Duodenal mucosa (tissue), 2 donors: ENCODE data around the gene SLC16A7.

Source experiments
- H3K27ac ChIP-seq: one replicate; pipeline ENCODE4 v1.7.0; 2013; ENCODE audit warnings: low read depth, low read length
- H3K27me3 ChIP-seq, 2 donors: one replicate each; pipeline ENCODE4 v1.7.0; 2013; ENCODE audit warnings: low read length in 2 of 2, control low read depth in 1 of 2; ENCODE audit not compliant: insufficient read depth in 2 of 2, control insufficient read depth in 1 of 2
- H3K36me3 ChIP-seq, 2 donors: one replicate each; pipeline ENCODE4 v1.7.0; 2013; ENCODE audit warnings: low read length in 2 of 2, control low read depth in 1 of 2; ENCODE audit not compliant: insufficient read depth in 2 of 2, control insufficient read depth in 1 of 2
- H3K4me1 ChIP-seq, 2 donors: one replicate each; pipeline ENCODE4 v1.7.0; 2013; ENCODE audit warnings: low read length in 2 of 2, control low read depth in 1 of 2; ENCODE audit not compliant: insufficient read depth in 2 of 2, control insufficient read depth in 1 of 2
- H3K4me3 ChIP-seq, 2 donors: one replicate each; pipeline ENCODE4 v1.7.0; 2013; ENCODE audit warnings: low read length in 2 of 2, low read depth in 1 of 2
- H3K9ac ChIP-seq, 2 donors: one replicate each; pipeline ENCODE4 v1.7.0; 2013; ENCODE audit warnings: low read length in 2 of 2, low read depth in 1 of 2
- H3K9me3 ChIP-seq, 2 donors: one replicate each; pipeline ENCODE4 v1.7.0; 2013; ENCODE audit warnings: low read length in 2 of 2, control low read depth in 1 of 2; ENCODE audit not compliant: control insufficient read depth in 1 of 2

SLC16A7 gene

DNA sequence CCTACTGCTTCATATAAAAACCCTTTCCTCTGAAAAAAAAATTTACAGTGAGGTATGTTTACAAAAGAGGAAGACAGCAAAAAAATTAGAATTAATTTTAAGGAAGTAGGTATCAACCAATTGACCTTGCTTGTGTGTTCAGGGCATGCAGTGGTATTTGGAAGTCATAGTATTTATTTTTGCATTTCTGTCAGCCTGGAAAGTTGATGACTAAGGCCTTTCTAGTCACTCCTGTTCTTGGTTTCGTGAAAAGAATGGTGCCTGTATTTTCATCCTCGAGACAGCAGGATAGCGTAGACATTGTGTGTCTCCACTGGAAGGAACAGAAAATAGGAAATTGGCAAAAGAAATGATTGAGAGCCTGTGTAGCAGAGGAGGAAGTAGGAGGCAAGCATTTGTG is 24.5 kb downstream of the SLC16A7 start:
- no peak overlapping the region for H3K4me3 ChIP-seq
- H3K36me3 ChIP-seq, result no peaks in the 10 kb centered on the region
- H3K4me1 ChIP-seq, result peaks cover 0 to 5% of the 10 kb centered on the region in 2 donors
- H3K27ac ChIP-seq, result no peak overlapping the region
- H3K9me3 ChIP-seq, result no peaks in the 10 kb centered on the region
- H3K27me3 ChIP-seq, result no peaks in the 10 kb centered on the region
- H3K9ac ChIP-seq, result no peak overlapping the region

DNA sequence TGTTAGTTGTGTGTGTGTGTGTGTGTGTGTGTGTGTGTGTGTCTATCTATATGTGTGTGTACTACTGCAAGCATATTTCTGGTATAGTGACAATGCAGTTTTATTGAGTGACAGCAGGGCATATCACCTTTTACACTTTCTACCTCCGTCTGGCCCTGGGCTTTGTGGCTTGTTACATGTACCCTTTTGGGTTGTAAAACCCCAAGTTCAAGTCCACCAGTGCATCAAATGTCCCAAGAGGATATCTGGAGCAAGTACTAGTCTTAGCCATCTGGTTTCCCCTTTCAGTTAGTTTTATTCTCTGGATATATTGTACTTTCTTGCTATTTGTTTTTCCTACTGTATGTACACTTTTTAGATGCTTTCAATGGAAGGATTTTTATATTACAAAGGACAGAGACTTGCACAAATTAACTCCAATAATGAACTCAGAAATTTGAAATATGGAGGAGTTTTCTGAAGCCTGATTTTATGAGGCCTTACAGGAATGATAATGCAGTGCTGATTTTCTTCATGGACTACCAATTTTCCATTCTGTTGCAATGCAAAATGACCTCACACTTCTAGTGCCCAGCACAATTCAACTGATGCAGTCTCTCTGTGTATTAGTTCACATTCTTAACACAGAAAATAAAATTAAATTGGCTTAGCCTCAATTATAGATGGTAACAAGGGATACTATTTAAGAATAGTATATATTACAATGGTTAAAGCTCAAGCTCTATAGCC is 29.1 kb downstream of the SLC16A7 start:
- H3K27me3 ChIP-seq, result no peaks in the 10 kb centered on the region
- no peak overlapping the region for H3K4me3 ChIP-seq
- H3K36me3 ChIP-seq, result no peaks in the 10 kb centered on the region
- H3K4me1 ChIP-seq, result peaks cover 0 to under 1% of the 10 kb centered on the region in 2 donors
- H3K27ac ChIP-seq, result no peak overlapping the region
- H3K9me3 ChIP-seq, result no peaks in the 10 kb centered on the region
- no peak overlapping the region for H3K9ac ChIP-seq

DNA sequence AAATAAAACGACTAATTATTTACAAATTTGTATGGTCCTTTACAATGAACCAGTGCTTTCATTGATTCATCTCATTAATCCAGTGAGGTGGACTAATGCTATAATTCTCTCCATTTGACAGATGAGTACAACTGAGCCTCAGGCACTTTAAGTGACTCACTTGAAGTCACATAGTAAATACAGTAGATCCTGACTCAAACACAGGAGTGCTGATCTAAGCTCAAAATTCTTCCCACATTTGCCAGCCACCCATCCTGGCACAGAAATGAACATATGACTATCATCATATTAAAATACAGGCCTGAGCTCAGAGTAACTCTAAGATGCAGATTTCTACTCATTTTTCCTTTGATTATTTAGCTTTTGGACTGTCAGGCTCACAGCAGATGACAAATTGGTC is 30.6 kb downstream of the SLC16A7 start:
- no peak overlapping the region for H3K27ac ChIP-seq
- no peaks in the 10 kb centered on the region for H3K9me3 ChIP-seq
- H3K9ac ChIP-seq, result no peak overlapping the region
- H3K4me3 ChIP-seq, result no peak overlapping the region
- no peaks in the 10 kb centered on the region for H3K4me1 ChIP-seq
- no peaks in the 10 kb centered on the region for H3K36me3 ChIP-seq
- H3K27me3 ChIP-seq, result no peaks in the 10 kb centered on the region

DNA sequence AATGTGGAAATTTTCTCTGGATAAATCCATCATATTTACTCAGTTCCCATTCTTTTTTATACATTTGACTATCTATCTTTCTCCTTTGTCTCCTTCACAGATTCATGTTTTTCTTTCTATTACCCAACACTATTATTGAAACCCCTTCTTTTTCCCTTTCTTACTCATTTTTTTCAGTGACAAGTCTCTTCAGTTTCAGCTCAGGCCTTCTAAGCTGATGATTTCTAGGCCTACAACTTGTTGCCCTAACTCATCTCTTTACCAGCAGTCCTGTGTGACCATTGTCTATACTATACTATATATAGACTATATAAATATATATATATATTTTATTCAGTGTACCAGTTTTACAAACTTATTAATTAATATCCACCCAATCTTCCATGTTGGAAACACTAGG is 31.8 kb downstream of the SLC16A7 start:
- Histone ChIP-seq H3K9ac (no peak overlapping the region), H3K27ac (no peak overlapping the region), H3K9me3 (no peaks in the 10 kb centered on the region), H3K36me3 (no peaks in the 10 kb centered on the region), H3K27me3 (no peaks in the 10 kb centered on the region), H3K4me1 (no peaks in the 10 kb centered on the region), H3K4me3 (no peak overlapping the region)

DNA sequence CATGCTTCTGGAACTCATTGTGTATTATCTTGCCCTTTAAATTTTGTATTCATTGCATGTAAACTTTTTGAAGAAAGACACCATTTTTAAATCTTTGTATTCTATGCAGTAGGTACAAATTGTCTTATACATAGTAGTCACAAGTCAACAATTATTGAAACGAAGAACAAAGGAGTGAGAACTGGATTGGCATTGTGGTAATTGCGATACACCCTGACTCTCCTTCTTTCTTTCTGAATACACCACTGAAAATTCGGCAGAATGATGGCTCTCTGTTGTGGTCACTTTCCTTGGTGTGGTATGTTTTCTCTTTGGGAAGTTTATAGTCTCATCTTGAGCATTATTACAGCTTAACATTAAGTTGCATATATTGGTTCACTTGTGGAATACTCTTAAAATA is 34.1 kb downstream of the SLC16A7 start:
- Histone ChIP-seq H3K9ac (no peak overlapping the region), H3K27ac (no peak overlapping the region), H3K36me3 (no peaks in the 10 kb centered on the region), H3K4me3 (no peak overlapping the region), H3K27me3 (no peaks in the 10 kb centered on the region), H3K4me1 (no peaks in the 10 kb centered on the region), H3K9me3 (no peaks in the 10 kb centered on the region)

DNA sequence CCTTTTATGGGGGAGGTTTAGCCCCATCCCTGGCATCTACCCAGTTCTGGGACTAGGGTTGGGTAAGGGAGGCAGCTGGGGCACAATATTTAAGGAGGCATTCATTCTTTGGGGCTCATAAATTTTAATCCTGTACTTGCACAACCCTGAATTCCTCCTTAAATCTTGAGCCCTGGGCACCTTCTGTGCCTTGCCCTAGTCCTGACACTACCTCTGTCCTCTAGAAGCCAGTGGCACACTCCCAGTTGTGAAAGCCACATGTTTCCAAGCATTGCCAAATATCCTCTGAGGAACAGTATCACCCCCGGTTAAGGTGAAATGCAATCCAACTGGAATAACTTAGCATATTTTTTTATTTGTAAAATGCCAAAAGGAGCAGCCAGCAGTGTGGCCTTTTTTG is 36.6 kb downstream of the SLC16A7 start:
- no peak overlapping the region for H3K27ac ChIP-seq
- H3K27me3 ChIP-seq, result no peaks in the 10 kb centered on the region
- H3K9ac ChIP-seq, result no peak overlapping the region
- no peaks in the 10 kb centered on the region for H3K9me3 ChIP-seq
- no peak overlapping the region for H3K4me3 ChIP-seq
- no peaks in the 10 kb centered on the region for H3K4me1 ChIP-seq
- no peaks in the 10 kb centered on the region for H3K36me3 ChIP-seq

DNA sequence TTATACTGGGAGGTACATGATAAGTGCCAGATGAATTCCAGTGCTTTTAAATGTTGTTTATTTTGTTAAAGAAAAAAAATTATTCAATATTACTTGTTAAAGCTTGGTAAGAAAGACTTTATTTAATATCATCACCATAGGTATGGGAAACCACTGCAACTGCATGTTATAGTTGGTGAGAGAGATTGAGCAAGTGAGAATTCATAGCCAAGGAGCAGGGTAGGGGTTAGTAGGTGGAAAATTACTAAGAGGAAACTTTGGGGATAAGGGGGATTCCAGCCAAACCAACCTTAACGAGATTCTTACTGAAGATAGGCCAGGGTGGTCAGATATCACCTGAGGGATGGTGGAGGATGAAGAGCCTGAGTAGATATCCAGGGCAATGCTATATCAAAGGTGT is 38.4 kb downstream of the SLC16A7 start:
- no peaks in the 10 kb centered on the region for H3K27me3 ChIP-seq
- no peaks in the 10 kb centered on the region for H3K9me3 ChIP-seq
- H3K36me3 ChIP-seq, result no peaks in the 10 kb centered on the region
- no peak overlapping the region for H3K9ac ChIP-seq
- H3K4me1 ChIP-seq, result no peaks in the 10 kb centered on the region
- no peak overlapping the region for H3K27ac ChIP-seq
- H3K4me3 ChIP-seq, result no peak overlapping the region

DNA sequence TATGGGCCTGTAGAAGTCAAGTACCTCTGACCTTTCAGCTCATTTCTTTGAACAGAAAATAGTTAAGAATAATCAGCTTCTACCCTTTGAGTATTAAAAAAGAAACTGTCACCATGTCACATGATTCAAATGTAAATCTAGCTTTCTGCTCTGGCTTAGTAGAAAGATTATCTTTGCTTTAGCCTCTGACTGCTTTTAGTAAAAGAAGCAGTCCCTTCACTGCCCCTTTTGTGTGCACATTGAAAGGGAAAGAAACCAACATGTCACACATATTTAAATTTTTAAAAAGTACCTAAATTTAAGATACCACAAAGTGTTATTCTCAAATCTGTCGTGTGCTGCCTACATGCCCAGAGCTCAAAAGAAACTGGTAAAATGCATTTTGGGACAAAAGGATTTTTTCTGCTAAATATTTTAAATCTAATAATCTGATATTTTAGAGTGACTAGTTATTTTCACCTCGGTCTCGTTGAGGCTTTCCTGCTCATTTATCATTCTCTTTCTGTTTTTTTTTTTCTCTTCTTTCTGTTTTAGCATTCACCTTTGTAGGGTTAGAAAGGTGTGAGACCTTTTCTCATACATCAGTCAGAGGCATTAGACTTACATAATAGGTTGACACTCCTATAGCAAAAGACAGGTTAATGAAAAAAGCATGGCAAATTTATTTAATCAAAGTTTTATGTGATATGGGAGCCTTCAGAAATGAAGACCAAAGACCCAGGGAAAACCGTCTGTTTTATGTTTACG is 41.3 kb downstream of the SLC16A7 start:
- no peak overlapping the region for H3K27ac ChIP-seq
- no peak overlapping the region for H3K4me3 ChIP-seq
- no peaks in the 10 kb centered on the region for H3K36me3 ChIP-seq
- no peaks in the 10 kb centered on the region for H3K27me3 ChIP-seq
- H3K9ac ChIP-seq, result no peak overlapping the region
- no peaks in the 10 kb centered on the region for H3K4me1 ChIP-seq
- H3K9me3 ChIP-seq, result no peaks in the 10 kb centered on the region

DNA sequence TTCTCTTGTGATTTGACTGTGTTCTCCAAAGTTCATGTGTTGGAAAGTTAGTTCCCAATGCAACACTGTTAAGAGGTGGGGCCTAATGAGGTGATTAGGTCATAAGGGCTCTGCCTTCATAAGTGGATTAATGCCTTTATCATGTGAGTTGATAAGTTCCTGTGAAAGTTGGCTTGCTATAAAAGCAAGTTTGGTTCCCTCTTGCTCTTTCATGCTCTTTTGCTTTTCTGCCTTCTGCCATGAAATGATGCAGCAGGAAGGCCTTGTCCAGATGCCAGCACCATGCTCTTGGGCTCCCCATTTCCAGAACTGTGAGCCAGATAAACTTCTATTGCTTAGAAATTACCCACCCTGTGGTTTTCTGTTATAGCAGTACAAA is 41.9 kb downstream of the SLC16A7 start:
- Histone ChIP-seq H3K4me1 (no peaks in the 10 kb centered on the region), H3K9me3 (no peaks in the 10 kb centered on the region), H3K9ac (no peak overlapping the region), H3K27me3 (no peaks in the 10 kb centered on the region), H3K36me3 (no peaks in the 10 kb centered on the region), H3K27ac (no peak overlapping the region), H3K4me3 (no peak overlapping the region)

DNA sequence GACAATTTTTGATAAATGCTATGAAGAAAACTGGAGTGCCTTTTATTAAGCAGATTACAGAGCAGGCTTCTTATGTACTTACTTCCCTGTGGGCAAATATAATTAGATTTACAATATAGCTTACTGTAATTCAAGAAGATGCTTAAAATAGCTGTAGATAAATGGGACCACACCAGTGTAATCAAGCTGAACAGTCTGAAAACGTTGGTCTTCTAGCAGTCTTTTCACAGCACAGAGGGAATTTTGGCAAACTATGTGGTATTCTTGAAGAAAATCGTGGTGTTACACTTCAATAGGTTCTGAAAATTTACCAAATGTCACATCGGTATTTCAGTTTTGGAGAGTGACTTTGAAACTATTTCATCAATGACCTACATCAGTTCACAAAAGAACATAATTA is 47.7 kb downstream of the SLC16A7 start:
- H3K9ac ChIP-seq, result no peak overlapping the region
- no peaks in the 10 kb centered on the region for H3K27me3 ChIP-seq
- no peaks in the 10 kb centered on the region for H3K4me1 ChIP-seq
- H3K27ac ChIP-seq, result no peak overlapping the region
- H3K36me3 ChIP-seq, result no peaks in the 10 kb centered on the region
- no peaks in the 10 kb centered on the region for H3K9me3 ChIP-seq
- H3K4me3 ChIP-seq, result no peak overlapping the region
